ENCODE measurements around the gene SPTLC2.

SPTLC2 gene

GRCh38 chr14:77457522-77458248, 158.8 kb downstream of the SPTLC2 start, which contains the start of the genes AHSA1 and VIPAS39:
TSS of gene AHSA1 (plus strand) at chr14:77458093. CDS start at chr14:77458190, 97 bp downstream.
TSS of gene VIPAS39 (minus strand) at chr14:77457601. CDS start at chr14:77454102, 3,499 bp downstream.
- peak; percentile 98 for DNase-seq

GRCh38 chr14:77457115-77457521, 159.3 kb downstream of the SPTLC2 start:
- DNase-seq: peak; percentile 46

Data from NCI-H2227 treated with DMSO at 0.1 percent for 48 hours (cell line).